Neuronal stem cell (in vitro differentiated cells): ENCODE measurements around the gene MPP2.

ENCODE experiments used
- DNase-seq: peaks from one replicate; pipeline ENCODE4 v3.0.0-alpha.2; 2013; ENCODE audit warnings: low spot score
- H2AFZ ChIP-seq: one replicate; pipeline ENCODE4 v1.6.1; 2013; ENCODE audit warnings: mild to moderate bottlenecking, low read length, inconsistent platforms
- H2AK5ac ChIP-seq: 2 replicates; pipeline ENCODE4 v1.6.1; 2013; ENCODE audit warnings: low read depth, mild to moderate bottlenecking, inconsistent platforms, low read length, moderate library complexity, mixed read lengths
- H2BK120ac ChIP-seq: 2 replicates; pipeline ENCODE4 v1.6.1; 2013; ENCODE audit warnings: low read depth, mild to moderate bottlenecking, inconsistent platforms, low read length, moderate library complexity, mixed read lengths
- H2BK12ac ChIP-seq: one replicate; pipeline ENCODE4 v1.6.1; 2013; ENCODE audit warnings: low read length, inconsistent platforms
- H2BK15ac ChIP-seq: 2 replicates; pipeline ENCODE4 v1.6.1; 2013; ENCODE audit warnings: mild to moderate bottlenecking, low read length, inconsistent platforms, mixed read lengths
- H2BK5ac ChIP-seq: one replicate; pipeline ENCODE4 v1.6.1; 2013; ENCODE audit warnings: inconsistent platforms, mild to moderate bottlenecking, low read length, moderate library complexity
- H3K14ac ChIP-seq: one replicate; pipeline ENCODE4 v1.6.1; 2013; ENCODE audit warnings: low read length, inconsistent platforms
- H3K18ac ChIP-seq: 2 replicates; pipeline ENCODE4 v1.6.1; 2013; ENCODE audit warnings: low read length, inconsistent platforms
- H3K23ac ChIP-seq: 2 replicates; pipeline ENCODE4 v1.6.1; 2013; ENCODE audit warnings: low read depth, mild to moderate bottlenecking, mixed read lengths, low read length, inconsistent platforms; ENCODE audit not compliant: poor library complexity
- H3K27ac ChIP-seq: replicated peaks from 3 replicates; pipeline ENCODE4 v1.5.1; 2013; ENCODE audit warnings: low read length, inconsistent platforms
- H3K27me3 ChIP-seq, 3 experiments: 2 replicates each; pipeline ENCODE4 v1.6.1; 2013; ENCODE audit warnings: low read length in 3 of 3, mild to moderate bottlenecking in 2 of 3, inconsistent platforms in 1 of 3, low read depth in 1 of 3, mixed read lengths in 1 of 3, moderate library complexity in 1 of 3; ENCODE audit not compliant: control insufficient read depth in 3 of 3, insufficient read depth in 3 of 3
- H3K36me3 ChIP-seq, 2 donors: replicated peaks in 1 of 2; 2 replicates each; pipeline ENCODE4 v1.6.1; 2013; ENCODE audit warnings: low read length in 2 of 2; ENCODE audit not compliant: control insufficient read depth in 2 of 2, insufficient read depth in 2 of 2
- H3K4ac ChIP-seq: 2 replicates; pipeline ENCODE4 v1.6.1; 2013; ENCODE audit warnings: inconsistent platforms, mild to moderate bottlenecking, low read length, moderate library complexity
- H3K4me1 ChIP-seq, 2 donors: 1 replicate in 1 of 2; 2 replicates in 1 of 2; pipeline ENCODE4 v1.6.1; 2013; ENCODE audit warnings: low read length in 2 of 2, low read depth in 1 of 2; ENCODE audit not compliant: control insufficient read depth in 2 of 2, insufficient read depth in 1 of 2
- H3K4me2 ChIP-seq: one replicate; pipeline ENCODE4 v1.6.1; 2013; ENCODE audit warnings: mild to moderate bottlenecking, low read length, inconsistent platforms; ENCODE audit not compliant: insufficient read depth, poor library complexity, severe bottlenecking
- H3K4me3 ChIP-seq, 2 donors: 2 replicates each; pipeline ENCODE4 v1.5.1; 2013; ENCODE audit warnings: low read length in 2 of 2, mild to moderate bottlenecking in 2 of 2, inconsistent platforms in 1 of 2, moderate library complexity in 1 of 2
- H3K79me1 ChIP-seq: one replicate; pipeline ENCODE4 v1.6.1; 2013; ENCODE audit warnings: low read depth, mild to moderate bottlenecking, inconsistent platforms, low read length, moderate library complexity
- H3K9ac ChIP-seq: one replicate; pipeline ENCODE4 v1.6.1; 2013; ENCODE audit warnings: mild to moderate bottlenecking, low read depth, low read length, inconsistent platforms; ENCODE audit not compliant: poor library complexity
- H3K9me3 ChIP-seq, 2 donors: replicated peaks in 1 of 2; 2 replicates each; pipeline versions ENCODE3 to v1.6.1; 2013; ENCODE audit warnings: low read length in 2 of 2, mild to moderate bottlenecking in 2 of 2, inconsistent platforms in 1 of 2, low read depth in 1 of 2, mixed read lengths in 1 of 2, moderate library complexity in 1 of 2; ENCODE audit not compliant: control insufficient read depth in 2 of 2, insufficient read depth in 1 of 2
- H4K8ac ChIP-seq: one replicate; pipeline ENCODE4 v1.6.1; 2013; ENCODE audit warnings: low read depth, mild to moderate bottlenecking, inconsistent platforms, low read length, moderate library complexity
- H4K91ac ChIP-seq: one replicate; pipeline ENCODE4 v1.6.1; 2013; ENCODE audit warnings: low read length, low read depth, mild to moderate bottlenecking, inconsistent platforms; ENCODE audit not compliant: poor library complexity
- WGBS, 2 donors: extraction: QIAGEN DNeasy Blood & Tissue Kit; methylation state at CpG; one replicate each; pipeline ENCODE4 v1.1.7; 2013; ENCODE audit warnings: missing lambda C conversion rate in 2 of 2, mixed read lengths in 1 of 2; ENCODE audit not compliant: insufficient read length in 2 of 2, insufficient replicate concordance in 1 of 2; ENCODE audit errors: extremely low coverage in 2 of 2; 5-methylcytosine and 5-hydroxymethylcytosine counted together

MPP2 gene

GRCh38 chr17:43914451-43914850, 7.1 kb upstream of the MPP2 start:
- no peak overlapping the region for H2AK5ac ChIP-seq
- no peak for DNase-seq
- WGBS, 2 donors = no CpG with 5 or more reads among the region's 2 CpGs

GRCh38 chr17:43913584-43913983, 6.2 kb upstream of the MPP2 start:
- Histone ChIP-seq H3K18ac (peak overlapping the region; percentile 61), H3K27me3 (peaks cover 0 to 83% (median 11%) of the 10 kb centered on the region in 3 experiments), H3K36me3 (no peaks in the 10 kb centered on the region), H2BK12ac (no peak overlapping the region), H3K9ac (peak overlapping the region; percentile 30), H4K8ac (no peak overlapping the region), H3K23ac (no peak overlapping the region), H3K79me1 (peaks cover 2% of the 10 kb centered on the region), H3K4me2 (no peak overlapping the region), H3K4me3 (no peak overlapping the region), H3K27ac (no peak overlapping the region), H2AFZ (no peak overlapping the region), H2BK5ac (peak overlapping the region; percentile 25), H3K4me1 (peaks cover 0 to 2% of the 10 kb centered on the region in 2 donors), H3K4ac (no peak overlapping the region), H2BK120ac (no peak overlapping the region), H2BK15ac (peak overlapping the region; percentile 34), H2AK5ac (peak overlapping the region; percentile 30), H3K9me3 (no peaks in the 10 kb centered on the region), H3K14ac (peak overlapping the region; percentile 48), H4K91ac (no peak overlapping the region)
- no CpG with 5 or more reads among the region's 6 CpGs for WGBS, 2 donors
- DNase-seq = no peak

More at GRCh38 chr17:43914451-43914850, 7.1 kb upstream of the MPP2 start:
- Histone ChIP-seq H2BK120ac (no peak overlapping the region), H3K9me3 (no peaks in the 10 kb centered on the region), H3K18ac (no peak overlapping the region), H3K23ac (no peak overlapping the region), H2BK15ac (no peak overlapping the region), H3K36me3 (no peaks in the 10 kb centered on the region), H2AFZ (no peak overlapping the region), H3K4ac (no peak overlapping the region), H4K91ac (no peak overlapping the region), H3K4me3 (no peak overlapping the region), H2BK12ac (no peak overlapping the region), H3K14ac (no peak overlapping the region), H2BK5ac (no peak overlapping the region), H3K4me2 (no peak overlapping the region), H3K79me1 (peaks cover 2% of the 10 kb centered on the region), H4K8ac (no peak overlapping the region), H3K9ac (no peak overlapping the region), H3K27me3 (peaks cover 0 to 82% (median 11%) of the 10 kb centered on the region in 3 experiments), H3K4me1 (peaks cover 0 to 2% of the 10 kb centered on the region in 2 donors), H3K27ac (no peak overlapping the region)

GRCh38 chr17:43912635-43913304, 5.4 kb upstream of the MPP2 start:
- Histone ChIP-seq H3K27me3 (peaks cover 0 to 80% (median 11%) of the 10 kb centered on the region in 3 experiments), H3K14ac (no peak overlapping the region), H4K91ac (no peak overlapping the region), H3K9ac (peak overlapping the region; percentile 27), H2AFZ (no peak overlapping the region), H3K79me1 (no peaks in the 10 kb centered on the region), H3K18ac (no peak overlapping the region), H3K4me3 (peak overlapping the region in 1 of 2 donors; percentile 26), H2BK12ac (no peak overlapping the region), H3K36me3 (no peaks in the 10 kb centered on the region), H3K9me3 (no peaks in the 10 kb centered on the region), H2BK5ac (no peak overlapping the region), H3K4ac (no peak overlapping the region), H3K23ac (no peak overlapping the region), H2AK5ac (no peak overlapping the region), H4K8ac (no peak overlapping the region), H3K27ac (no peak overlapping the region), H2BK120ac (no peak overlapping the region), H3K4me2 (no peak overlapping the region), H3K4me1 (peaks cover 0 to 2% of the 10 kb centered on the region in 2 donors), H2BK15ac (no peak overlapping the region)
- WGBS, 2 donors = 100% methylated on average over 1 of the region's 4 CpGs; no CpG with 5 or more reads in 1 of the 2 donors
- DNase-seq = no peak

- no peak overlapping the region for H3K23ac ChIP-seq
- H3K27ac ChIP-seq = no peak overlapping the region
- no peak overlapping the region for H4K8ac ChIP-seq
- H3K4me1 ChIP-seq = peaks cover 0 to 2% of the 10 kb centered on the region in 2 donors
- H3K27me3 ChIP-seq = peaks cover 0 to 72% (median 6%) of the 10 kb centered on the region in 3 experiments
- H3K4me2 ChIP-seq = no peak overlapping the region
- no peak overlapping the region for H3K14ac ChIP-seq
- no peak for DNase-seq
- H3K9ac ChIP-seq = no peak overlapping the region
- H2BK120ac ChIP-seq = no peak overlapping the region
- H3K79me1 ChIP-seq = no peaks in the 10 kb centered on the region
- H2BK12ac ChIP-seq = no peak overlapping the region
- no peak overlapping the region for H3K18ac ChIP-seq
- no peaks in the 10 kb centered on the region for H3K9me3 ChIP-seq
- whole genome bisulfite sequencing, 2 donors = no CpG with 5 or more reads among the region's 8 CpGs
- no peak overlapping the region for H2AFZ ChIP-seq
- H3K4me3 ChIP-seq = no peak overlapping the region
- no peak overlapping the region for H2AK5ac ChIP-seq
- peak overlapping the region; percentile 31 for H2BK5ac ChIP-seq
- H4K91ac ChIP-seq = no peak overlapping the region
- H3K36me3 ChIP-seq = no peaks in the 10 kb centered on the region
- no peak overlapping the region for H3K4ac ChIP-seq
- no peak overlapping the region for H2BK15ac ChIP-seq
Measured at GRCh38 chr17:43911904-43912303, 4.6 kb upstream of the MPP2 start.
